GM18517 (cell line): ENCODE measurements around the gene DOLK.

Experiments
- ATAC-seq: cut with Tn5 transposase; IDR thresholded peaks from one replicate; pipeline ENCODE4 v1.9.1; 2021; ENCODE audit warnings: mild to moderate bottlenecking, moderate library complexity; ENCODE audit not compliant: unreplicated experiment

Gene DOLK

DNA sequence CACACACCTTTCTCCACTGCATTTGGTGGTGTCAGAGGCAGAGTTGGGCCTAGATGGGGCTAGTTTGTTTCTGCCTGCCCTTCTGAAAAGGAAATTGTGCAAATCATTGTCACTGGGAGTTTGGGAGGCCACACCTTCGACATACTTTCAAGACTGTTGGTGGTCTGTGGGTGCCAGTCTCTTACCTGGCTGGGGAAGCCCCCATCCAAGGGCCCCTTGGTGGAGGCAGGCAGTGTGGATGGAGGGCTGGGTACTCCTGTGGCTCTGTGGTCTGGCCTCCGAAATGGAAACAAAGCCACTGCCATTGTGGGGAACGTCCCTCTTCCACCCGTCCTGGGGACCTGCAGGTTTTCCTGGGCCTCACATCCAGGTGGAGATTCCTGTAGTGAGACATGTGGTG lies 37.5 kb downstream of the DOLK start:
- no peak for ATAC-seq

DNA sequence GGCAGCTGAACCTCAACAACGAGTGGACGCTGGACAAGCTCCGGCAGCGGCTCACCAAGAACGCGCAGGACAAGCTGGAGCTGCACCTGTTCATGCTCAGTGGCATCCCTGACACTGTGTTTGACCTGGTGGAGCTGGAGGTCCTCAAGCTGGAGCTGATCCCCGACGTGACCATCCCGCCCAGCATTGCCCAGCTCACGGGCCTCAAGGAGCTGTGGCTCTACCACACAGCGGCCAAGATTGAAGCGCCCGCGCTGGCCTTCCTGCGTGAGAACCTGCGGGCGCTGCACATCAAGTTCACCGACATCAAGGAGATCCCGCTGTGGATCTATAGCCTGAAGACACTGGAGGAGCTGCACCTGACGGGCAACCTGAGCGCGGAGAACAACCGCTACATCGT lies 39.0 kb downstream of the DOLK start:
- no peak for ATAC-seq

DNA sequence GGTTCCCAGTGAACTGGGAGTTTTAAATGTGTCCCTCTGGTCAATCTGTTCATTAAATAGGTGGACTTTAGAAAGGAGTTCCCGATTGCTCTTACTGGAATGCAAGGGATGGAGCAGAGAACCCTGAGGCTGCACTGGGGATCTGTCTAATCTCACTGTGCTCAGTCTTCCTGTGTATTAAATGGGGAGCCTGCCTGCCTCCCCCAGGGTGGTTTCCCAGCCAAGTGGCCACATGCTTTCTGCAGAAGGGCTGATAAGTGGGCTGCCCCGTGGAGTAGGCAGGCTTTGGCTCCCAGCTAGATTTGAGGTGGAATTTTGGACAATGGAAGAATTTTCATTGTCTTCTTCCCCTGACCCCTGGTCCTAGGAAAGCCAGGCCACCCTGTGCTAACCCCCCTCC lies 40.7 kb downstream of the DOLK start:
- ATAC-seq, result no peak

DNA sequence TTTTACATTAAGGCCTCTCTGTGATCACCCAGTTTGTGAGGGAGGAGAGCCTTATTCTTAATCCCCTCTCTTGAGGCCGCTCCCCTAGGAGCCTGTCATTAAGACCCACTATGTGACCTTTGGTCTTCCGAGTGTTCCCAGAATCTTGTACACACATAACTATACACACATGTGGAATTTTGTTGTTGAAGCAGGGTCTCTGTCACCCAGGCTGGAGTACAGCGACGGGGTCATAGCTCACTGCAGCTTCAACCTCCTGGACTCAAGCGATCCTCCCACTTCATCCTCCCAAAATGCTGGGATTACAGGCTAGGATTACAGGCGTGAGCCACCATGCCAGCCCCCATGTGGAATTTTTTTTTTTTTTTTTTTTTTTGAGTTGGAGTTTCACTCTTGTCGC lies 41.4 kb downstream of the DOLK start:
- ATAC-seq, result no peak

DNA sequence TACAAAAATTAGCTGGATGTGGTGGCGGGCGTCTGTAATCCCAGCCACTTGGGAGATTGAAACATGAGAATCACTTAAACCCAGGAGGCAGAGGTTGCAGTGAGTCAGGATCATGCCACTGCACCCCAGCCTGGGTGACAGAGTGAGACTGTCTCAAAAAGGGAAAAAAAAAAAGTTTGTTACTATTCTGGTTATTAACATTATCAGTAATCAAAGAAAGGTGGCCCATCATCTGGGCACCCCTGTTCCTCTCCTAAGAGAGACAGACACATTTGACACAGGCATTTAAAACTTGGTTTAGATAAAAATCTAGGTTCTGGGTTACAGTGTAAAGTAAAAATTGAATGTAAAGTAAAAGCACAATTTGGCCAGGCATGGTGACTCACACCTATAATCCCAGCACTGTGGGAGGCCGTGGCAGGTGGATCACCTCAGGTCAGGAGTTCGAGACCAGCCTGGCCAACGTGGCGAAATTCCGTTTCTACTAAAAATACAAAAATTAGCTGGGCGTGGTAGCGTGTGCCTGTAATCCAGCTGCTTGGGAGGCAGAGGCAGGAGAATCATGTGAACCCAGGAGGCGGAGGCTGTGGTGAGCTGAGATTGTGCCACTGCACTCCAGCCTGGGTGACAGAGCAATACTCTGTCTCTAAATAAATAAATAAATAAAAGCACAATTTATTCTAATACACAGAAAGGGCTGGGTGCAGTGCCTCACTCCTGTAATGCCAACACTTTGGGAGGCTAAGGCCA lies 43.4 kb downstream of the DOLK start:
- ATAC-seq, result no peak

DNA sequence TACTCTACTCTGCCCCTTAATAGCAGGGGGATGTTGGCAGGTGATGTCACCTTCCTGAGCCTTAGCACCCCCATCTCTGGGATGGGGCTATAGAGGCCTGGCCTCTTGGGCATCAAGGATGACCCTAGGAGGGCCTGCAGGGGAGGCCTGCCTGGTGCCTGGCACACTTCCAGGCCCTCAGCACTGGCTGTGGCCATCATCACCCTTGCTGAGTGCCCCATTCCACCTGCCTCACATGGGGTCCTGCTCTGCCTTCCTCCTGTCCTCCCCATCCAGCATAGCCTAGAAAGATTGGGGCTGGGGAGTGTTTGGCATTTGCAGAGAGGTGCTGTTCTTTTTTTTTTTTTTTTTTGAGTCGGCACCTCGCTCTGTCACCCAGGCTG lies 44.3 kb downstream of the DOLK start:
- no peak for ATAC-seq

DNA sequence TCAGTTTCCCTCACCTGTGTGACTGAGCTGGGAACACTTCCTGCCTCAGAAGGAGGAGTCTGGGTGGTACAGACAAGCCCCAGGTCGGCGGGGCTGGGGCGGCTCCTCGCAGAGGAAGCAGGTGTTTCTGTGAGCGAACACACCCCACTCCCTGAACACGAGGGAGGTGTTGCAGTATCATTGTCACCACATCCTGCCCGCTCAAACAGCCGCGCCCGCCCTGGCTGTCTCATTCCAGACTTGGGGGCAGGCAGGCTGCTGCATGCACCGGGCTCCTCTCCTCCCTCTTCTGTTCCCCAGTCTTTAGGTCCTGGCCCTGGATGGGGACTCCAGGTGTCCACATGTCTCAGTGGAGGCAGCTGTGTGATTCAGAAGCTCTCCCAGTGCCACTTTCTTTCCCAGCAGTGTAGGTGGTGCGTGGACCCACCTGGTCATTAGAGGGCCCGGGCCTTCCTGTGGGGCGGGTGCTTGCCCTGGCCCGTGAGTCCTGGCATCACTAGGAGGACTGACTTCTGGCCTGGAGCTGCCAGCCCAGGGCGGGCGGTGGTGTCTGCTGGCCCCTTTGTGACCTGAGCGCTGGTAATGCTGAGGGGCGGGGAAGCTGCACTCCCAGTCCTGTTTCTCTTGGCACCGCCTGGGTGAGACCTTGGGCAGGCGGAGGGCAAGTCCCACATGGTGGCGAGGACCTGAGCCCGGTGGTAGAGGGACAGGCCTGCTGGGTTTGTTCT lies 44.9 kb downstream of the DOLK start:
- peak; percentile 75 for ATAC-seq

DNA sequence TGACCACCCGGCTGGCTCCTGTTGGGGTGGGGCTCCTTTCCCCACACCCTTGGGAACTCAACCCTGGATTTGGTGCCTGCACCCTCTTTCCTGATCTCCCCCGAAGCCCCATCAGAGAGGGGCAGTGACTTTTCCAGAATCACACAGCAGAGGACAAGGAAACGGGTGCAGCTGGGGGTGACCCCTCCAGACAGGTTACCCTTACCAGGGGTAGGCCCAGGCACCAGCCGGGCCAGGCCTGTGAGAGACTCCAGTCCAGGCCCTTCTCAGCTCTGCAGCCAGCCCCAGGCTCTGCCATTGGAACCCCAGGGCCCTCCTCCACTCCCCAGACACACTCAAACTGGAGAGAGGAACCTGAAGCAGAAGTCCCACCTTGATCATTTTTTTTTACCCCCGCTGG lies 45.6 kb downstream of the DOLK start:
- peak; percentile 17 for ATAC-seq

DNA sequence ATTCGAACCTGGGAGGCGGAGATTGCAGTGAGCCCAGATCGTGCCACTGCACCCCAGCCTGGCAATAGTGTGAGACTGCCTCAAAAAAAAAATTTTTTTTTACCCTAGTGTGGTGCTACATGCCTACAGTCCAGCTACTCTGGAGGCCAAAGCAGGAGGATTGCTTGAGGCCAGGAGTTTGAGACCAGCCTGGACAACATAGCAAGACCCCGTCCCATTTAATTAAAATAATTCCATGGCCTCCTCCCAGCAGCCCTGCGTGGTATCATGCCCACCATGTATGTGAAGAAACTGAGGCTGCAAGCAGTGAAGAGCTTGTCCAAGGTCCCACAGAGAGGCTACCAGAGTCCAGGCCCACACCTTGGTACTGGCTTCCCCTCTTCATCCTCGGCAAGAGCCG lies 46.0 kb downstream of the DOLK start:
- no peak for ATAC-seq

DNA sequence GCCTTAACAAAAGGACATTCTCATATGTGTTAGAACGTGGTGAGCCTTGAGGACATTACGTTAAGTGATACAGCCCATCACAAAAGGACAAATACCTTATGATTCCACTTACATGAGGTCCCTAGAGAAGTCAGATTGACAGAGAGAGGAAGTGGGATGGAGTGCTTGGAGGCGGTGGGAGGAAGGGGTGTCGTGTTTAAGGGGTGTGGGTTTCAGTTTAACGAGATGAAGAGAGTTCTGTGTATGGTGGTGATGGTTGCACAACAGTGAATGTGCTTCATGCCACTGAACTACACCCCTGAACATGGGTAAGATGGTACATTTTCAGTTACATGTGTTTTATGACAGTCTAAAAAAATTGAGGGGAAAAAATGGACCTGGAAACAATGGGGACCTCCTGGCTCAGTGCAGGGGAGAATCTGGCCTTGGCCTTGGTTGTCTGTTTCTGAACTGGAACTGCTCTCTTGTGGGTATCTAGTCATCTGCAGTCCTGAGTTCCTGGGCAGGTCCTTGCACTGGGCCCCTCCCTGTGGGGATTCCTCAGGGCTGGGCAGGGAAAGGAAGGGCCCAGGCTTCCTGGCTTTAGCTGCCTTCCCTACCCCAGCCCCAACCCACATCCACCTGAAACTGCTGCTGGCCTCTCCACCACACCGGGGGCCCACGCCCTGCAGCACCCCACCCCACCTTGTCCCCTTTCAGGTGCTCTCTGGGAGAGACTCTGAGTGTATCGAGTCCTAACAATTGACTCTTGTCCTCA lies 47.7 kb downstream of the DOLK start:
- no peak for ATAC-seq

DNA sequence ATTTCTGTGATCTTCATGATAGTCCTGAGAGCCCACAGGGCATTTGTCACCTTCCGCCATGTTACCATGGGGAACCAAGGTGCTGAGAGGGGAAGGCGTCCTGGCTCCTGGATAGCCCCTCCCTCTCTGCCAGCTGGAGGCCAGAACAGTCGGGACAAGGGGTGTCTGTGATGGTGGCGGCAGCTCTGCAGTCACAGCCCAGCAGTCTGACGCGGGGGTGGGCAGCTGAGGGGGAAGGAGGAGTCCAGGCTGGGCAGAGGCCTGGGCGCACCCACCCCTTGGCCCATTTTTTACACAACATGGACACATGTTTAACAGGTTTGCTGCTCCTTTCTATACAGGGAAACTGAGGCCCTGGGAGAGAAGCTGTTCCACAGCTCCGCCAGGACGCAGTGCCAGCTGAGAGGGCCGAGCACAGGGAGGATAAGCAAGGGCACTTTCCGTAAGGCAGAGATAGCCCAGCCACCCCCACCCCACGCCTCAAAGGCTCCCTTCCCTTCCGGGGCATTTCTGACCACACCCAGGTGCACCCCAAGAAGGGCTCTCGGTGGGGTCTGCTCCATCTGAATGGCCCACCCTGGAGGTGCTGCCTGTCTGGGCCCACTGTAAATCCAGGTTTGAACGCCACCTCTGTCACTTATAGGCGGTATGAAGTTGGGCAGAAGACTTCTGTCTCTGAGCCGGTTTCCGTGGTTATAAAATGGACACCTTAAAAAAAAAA lies 48.4 kb downstream of the DOLK start:
- no peak for ATAC-seq

DNA sequence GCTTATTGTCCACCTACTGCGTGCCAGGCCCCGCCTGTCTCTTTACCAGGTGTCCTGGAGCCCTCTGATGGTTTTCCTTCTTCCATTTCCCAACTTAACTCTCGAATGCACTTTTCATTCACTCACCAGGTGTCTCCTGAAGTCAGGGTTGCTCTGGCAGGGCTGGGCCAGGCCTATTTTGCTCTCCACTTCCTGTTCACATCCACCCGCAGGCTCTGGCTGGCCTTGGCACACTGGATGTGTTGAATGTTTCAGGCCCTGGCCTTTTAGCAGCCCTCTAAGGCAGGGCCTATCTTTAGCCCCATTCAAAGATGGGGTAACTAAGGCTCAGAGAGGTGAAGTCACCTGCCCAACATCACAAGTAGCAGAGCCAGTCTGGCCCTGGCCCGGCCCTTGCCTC lies 49.0 kb downstream of the DOLK start:
- ATAC-seq, result no peak

DNA sequence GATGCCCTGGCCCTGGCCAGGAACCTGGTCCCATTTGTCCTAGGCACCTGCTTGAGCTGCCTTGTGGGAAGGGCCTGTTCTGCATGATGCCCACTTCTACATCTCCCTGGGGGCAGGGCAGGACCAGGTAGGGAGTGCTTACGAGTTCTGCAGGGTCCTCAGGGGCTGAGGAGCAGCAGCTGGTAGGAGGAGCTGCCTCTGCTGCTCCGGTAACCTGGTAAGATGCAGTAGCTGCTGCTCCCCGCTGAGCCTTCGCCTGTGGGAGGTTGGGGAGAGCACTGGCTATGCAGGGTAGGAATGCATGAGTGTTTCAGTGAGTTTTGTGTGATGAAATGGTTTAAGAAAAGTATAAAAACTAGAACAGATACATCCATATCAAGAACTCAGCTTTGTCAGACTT lies 51.8 kb downstream of the DOLK start:
- ATAC-seq, result no peak
